ENCODE results near the gene GEMIN7.

GEMIN7 gene

GRCh38 chr19:45079063-45079910 lies at the start of gene GEMIN7:
TSS of gene GEMIN7 (plus strand) at chr19:45079260. CDS start at chr19:45090115, 10,855 bp downstream.
- peak; percentile 77 for DNase-seq (ENCODE audit: low read depth)

GRCh38 chr19:45030825-45031224 lies 48.2 kb upstream of the GEMIN7 start:
- DNase-seq (ENCODE audit: low read depth): no peak

- DNase-seq (ENCODE audit: low read depth): no peak
These were observed 46.6 kb upstream of the GEMIN7 start for GRCh38 chr19:45032421-45032820.

- no peak for DNase-seq (ENCODE audit: low read depth)
These were observed 43.3 kb upstream of the GEMIN7 start for GRCh38 chr19:45035755-45036154.

GRCh38 chr19:45037393-45038169 lies 41.5 kb upstream of the GEMIN7 start:
- DNase-seq (ENCODE audit: low read depth): no peak

GRCh38 chr19:45038931-45039893 lies 39.8 kb upstream of the GEMIN7 start, which contains the start of gene CLASRP:
TSS of gene CLASRP (plus strand) at chr19:45039045. CDS start at chr19:45040213, 1,168 bp downstream.
- DNase-seq (ENCODE audit: low read depth): peak; percentile 77

GRCh38 chr19:45040059-45040771 lies 38.8 kb upstream of the GEMIN7 start:
- DNase-seq (ENCODE audit: low read depth): no peak

GRCh38 chr19:45041125-45041524 lies 37.9 kb upstream of the GEMIN7 start:
- no peak for DNase-seq (ENCODE audit: low read depth)

- DNase-seq (ENCODE audit: low read depth): no peak
These were observed 33.2 kb upstream of the GEMIN7 start for GRCh38 chr19:45045671-45046353.

GRCh38 chr19:45046355-45046754 lies 32.7 kb upstream of the GEMIN7 start:
- no peak for DNase-seq (ENCODE audit: low read depth)

- no peak for DNase-seq (ENCODE audit: low read depth)
These were observed 31.8 kb upstream of the GEMIN7 start for GRCh38 chr19:45047188-45047797.

- DNase-seq (ENCODE audit: low read depth): no peak
These were observed 29.9 kb upstream of the GEMIN7 start for GRCh38 chr19:45049073-45049736.

- no peak for DNase-seq (ENCODE audit: low read depth)
These were observed 29.0 kb upstream of the GEMIN7 start for GRCh38 chr19:45050036-45050435.

- no peak for DNase-seq (ENCODE audit: low read depth)
These were observed 27.0 kb upstream of the GEMIN7 start for GRCh38 chr19:45051929-45052579.

GRCh38 chr19:45056831-45057230 lies 22.2 kb upstream of the GEMIN7 start:
- no peak for DNase-seq (ENCODE audit: low read depth)

- DNase-seq (ENCODE audit: low read depth): no peak
These were observed 21.6 kb upstream of the GEMIN7 start for GRCh38 chr19:45057444-45057843.

- no peak for DNase-seq (ENCODE audit: low read depth)
These were observed 20.4 kb upstream of the GEMIN7 start for GRCh38 chr19:45058622-45059159.

GRCh38 chr19:45059258-45059965 lies 19.6 kb upstream of the GEMIN7 start:
- peak; percentile 38 for DNase-seq (ENCODE audit: low read depth)

Data from CMK (cell line).